ENCODE measurements around the gene LTK. TPM values are rescaled to one million over a fixed set of nuclear protein-coding genes. Genes with fewer than 3 reads are reported as not detected.
A peak's percentile ranks its signal among the peaks of the same experiment; 100 is the strongest.

The LTK gene
- 2.6 and 3.7 TPM in 2 replicates for total RNA-seq
- 3.0 and 4.4 TPM in 2 replicates for polyA plus RNA-seq

DNA sequence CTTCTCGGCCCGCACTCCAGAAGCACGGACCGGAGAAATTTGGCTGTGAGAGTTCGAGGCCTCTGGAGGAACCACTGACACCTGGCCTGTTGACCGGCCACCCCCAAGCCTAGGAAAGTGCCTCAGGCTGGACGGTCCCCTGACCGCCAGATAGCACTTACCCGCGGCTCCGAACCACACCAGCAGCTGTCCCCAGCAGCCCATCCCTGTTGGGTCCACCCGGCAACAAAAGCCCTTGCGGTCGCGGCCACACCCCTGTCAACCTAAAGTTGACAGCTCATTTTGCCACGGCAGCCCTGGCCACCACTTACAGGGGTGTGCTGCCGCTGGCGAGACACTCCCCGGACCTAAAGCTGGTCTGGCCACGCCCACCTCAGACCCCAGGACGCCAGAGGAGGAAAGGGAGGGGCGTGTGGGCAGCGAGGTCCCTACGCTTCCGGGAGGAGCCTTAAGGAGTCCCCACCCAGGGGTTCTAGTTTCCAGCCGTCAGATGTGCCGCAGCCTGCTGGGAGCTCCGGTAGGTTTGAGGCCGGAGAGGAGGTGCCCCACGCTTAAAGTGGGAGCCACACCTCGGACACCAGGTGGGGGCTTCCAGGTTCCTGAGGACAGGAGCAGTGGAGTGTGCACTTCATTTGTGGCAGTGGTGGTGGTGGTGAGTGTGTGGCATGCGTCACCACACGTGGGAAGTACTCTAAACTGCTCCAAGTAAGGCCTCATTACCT lies at the start of gene LTK:
Gene LTK, minus strand, starts transcription at position 322 of the 722 bp plus-strand sequence. Its CDS starts 118 bp downstream, at position 204.
- no peak for TF ChIP-seq CTCF (IDR thresholded peaks at IDR 0.05; ENCODE audit: low read depth, low read length)
- Histone ChIP-seq H3K27me3 (peaks cover 52% of the 10 kb centered on the region), H3K36me3 (peaks cover 6% of the 10 kb centered on the region), H3K27ac (no peak within 1 kb of the TSS), H3K9me3 (ENCODE audit: low read depth) (no peaks in the 10 kb centered on the region), H3K4me1 (ENCODE audit: low read depth) (peaks cover 6% of the 10 kb centered on the region), H3K4me3 (peak within 1 kb of the TSS; percentile 39)
- peak in 1 of 2 donors; percentile 74 for DNase-seq (ENCODE audit: low read depth in 1 of 2, low spot score in 1 of 2)

GRCh38 chr15:41562784-41563198 lies 49.2 kb upstream of the LTK start:
- Histone ChIP-seq H3K4me1 (ENCODE audit: low read depth) (peaks cover 34% of the 10 kb centered on the region), H3K27me3 (no peaks in the 10 kb centered on the region), H3K4me3 (no peak overlapping the region), H3K27ac (no peak overlapping the region), H3K9me3 (ENCODE audit: low read depth) (no peaks in the 10 kb centered on the region), H3K36me3 (no peaks in the 10 kb centered on the region)
- DNase-seq (ENCODE audit: low read depth in 1 of 2, low spot score in 1 of 2): peak in 1 of 2 donors; percentile 75
- no peak for TF ChIP-seq CTCF (IDR thresholded peaks at IDR 0.05; ENCODE audit: low read depth, low read length)

DNA sequence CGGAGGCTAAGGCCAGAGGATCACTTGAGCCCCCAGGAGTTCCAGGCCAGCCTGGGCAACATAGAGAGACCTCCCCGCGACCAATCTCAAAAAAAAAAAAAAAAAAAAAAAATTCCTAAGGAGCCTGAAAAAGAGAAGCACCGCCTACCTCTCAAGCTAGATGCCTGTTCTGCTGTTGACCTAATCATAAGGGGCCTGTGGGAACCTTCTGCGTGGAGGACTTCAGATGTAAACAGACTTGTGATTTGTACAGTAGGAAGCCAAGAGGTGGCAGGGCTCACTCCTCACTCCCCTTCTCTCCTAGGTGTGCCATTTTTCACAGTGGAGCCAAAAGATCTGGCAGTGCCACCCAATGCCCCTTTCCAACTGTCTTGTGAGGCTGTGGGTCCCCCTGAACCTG lies 48.6 kb upstream of the LTK start:
- no peaks in the 10 kb centered on the region for H3K27me3 ChIP-seq
- no peak overlapping the region for H3K27ac ChIP-seq
- no peak for TF ChIP-seq CTCF (IDR thresholded peaks at IDR 0.05; ENCODE audit: low read depth, low read length)
- peaks cover 28% of the 10 kb centered on the region for H3K4me1 ChIP-seq (ENCODE audit: low read depth)
- no peaks in the 10 kb centered on the region for H3K36me3 ChIP-seq
- H3K9me3 ChIP-seq (ENCODE audit: low read depth): no peaks in the 10 kb centered on the region
- DNase-seq (ENCODE audit: low read depth in 1 of 2, low spot score in 1 of 2): peak in 1 of 2 donors; percentile 21
- no peak overlapping the region for H3K4me3 ChIP-seq

GRCh38 chr15:41561777-41562145 lies 48.1 kb upstream of the LTK start:
- Histone ChIP-seq H3K27me3 (no peaks in the 10 kb centered on the region), H3K4me3 (no peak overlapping the region), H3K27ac (no peak overlapping the region), H3K4me1 (ENCODE audit: low read depth) (peaks cover 25% of the 10 kb centered on the region), H3K36me3 (no peaks in the 10 kb centered on the region), H3K9me3 (ENCODE audit: low read depth) (no peaks in the 10 kb centered on the region)
- peak; percentile 41 for TF ChIP-seq CTCF (IDR thresholded peaks at IDR 0.05; ENCODE audit: low read depth, low read length)
- DNase-seq (ENCODE audit: low read depth in 1 of 2, low spot score in 1 of 2): peak in 1 of 2 donors; percentile 83

DNA sequence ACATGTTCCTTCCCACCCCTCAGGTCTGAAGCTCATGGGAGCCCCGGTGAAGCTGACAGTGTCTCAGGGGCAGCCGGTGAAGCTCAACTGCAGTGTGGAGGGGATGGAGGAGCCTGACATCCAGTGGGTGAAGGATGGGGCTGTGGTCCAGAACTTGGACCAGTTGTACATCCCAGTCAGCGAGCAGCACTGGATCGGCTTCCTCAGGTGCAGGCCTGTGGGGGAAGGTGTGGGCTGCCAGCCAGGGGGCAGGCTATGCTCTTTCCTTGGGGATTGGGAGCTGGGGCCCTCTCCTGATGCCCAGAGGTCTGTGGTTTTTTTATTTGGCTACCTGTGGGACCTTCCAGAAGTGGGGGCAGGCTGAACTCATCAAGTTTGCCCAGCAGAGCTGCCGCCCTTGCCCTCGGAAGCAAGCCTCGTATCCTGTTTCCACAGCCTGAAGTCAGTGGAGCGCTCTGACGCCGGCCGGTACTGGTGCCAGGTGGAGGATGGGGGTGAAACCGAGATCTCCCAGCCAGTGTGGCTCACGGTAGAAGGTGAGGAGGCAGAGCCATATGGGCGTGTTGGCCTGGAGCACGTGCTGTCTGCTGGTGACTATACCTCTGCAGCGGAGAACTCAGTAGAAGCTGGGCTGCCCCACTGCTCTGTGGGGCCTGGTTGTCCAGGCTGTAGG lies 47.6 kb upstream of the LTK start:
- no peaks in the 10 kb centered on the region for H3K27me3 ChIP-seq
- TF ChIP-seq CTCF (IDR thresholded peaks at IDR 0.05; ENCODE audit: low read depth, low read length): no peak
- H3K4me1 ChIP-seq (ENCODE audit: low read depth): peaks cover 20% of the 10 kb centered on the region
- H3K9me3 ChIP-seq (ENCODE audit: low read depth): no peaks in the 10 kb centered on the region
- H3K4me3 ChIP-seq: no peak overlapping the region
- no peak overlapping the region for H3K27ac ChIP-seq
- no peaks in the 10 kb centered on the region for H3K36me3 ChIP-seq
- no peak for DNase-seq (ENCODE audit: low read depth in 1 of 2, low spot score in 1 of 2)
